ENCODE results near the gene LRCH4. TPM values are rescaled to one million over a fixed set of nuclear protein-coding genes. Genes with fewer than 3 reads are reported as not detected.

Gene LRCH4
- total RNA-seq, 2 experiments from 2014 or later: 39.2 to 72.0 TPM

DNA sequence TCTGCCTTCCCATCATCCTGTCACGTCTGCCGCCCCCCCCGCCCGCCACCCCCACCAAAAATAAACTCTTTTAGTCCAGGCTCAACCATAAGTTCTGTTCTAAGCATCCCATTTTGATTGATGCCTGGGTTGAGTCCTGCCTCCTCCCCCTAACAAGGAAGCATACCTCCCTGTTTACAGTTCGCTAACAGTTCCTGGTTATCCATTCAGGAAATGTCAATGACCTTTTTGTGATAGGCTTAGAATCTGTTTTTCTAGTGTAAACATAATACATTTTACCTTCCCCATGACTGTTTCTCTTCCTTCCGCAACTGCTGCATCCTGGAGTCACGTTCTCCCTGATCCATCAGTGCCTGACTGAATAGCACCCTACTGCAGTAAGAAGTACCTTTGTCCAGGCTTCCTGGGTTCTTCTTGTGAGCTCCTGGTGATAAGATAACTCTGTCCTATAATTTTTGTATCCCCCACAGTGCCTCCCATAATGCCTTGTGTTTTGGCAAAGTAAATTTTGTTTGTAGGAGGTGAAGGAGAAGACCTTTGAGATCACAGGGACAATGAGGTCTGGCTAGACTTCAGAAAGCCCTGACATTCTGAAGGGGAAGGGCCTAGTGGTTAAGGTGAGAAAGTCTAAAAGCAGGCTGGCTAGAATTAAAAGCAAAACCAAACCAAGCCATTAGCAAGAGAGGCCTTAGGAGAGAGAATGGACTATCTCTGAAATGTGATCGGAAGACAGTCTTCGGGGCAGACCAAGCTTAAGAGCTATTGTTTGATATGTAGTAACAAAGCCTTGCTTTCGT is 39.6 kb downstream of the LRCH4 start:
- no peak for DNase-seq (ENCODE audit: low spot score)
- POLR2A ChIA-PET: interaction anchor here (0.6 to 1.8 kb wide), 5 partner anchors 40 to 279 kb away, joined by 3 to 6 read pairs (median 3); partner anchors contain the start of genes FBXO24, LRCH4 and MOSPD3
- Histone ChIP-seq H3K9me3 (ENCODE audit: low read length) (no peaks in the 10 kb centered on the region), H3K79me2 (ENCODE audit: insufficient read depth, low read depth, low read length) (peaks cover 46% of the 10 kb centered on the region; the same call in 1 of the 2 replicates), H4K20me1 (ENCODE audit: insufficient read depth, low read length) (no peaks in the 10 kb centered on the region), H3K36me3 (ENCODE audit: insufficient read depth, low read length) (peaks cover 13% of the 10 kb centered on the region), H3K27ac (ENCODE audit: low read depth, low read length, poor library complexity, severe bottlenecking) (peak overlapping the region; percentile 46), H3K4me3 (ENCODE audit: low read depth, low read length, poor library complexity, severe bottlenecking) (no peak overlapping the region), H3K4me1 (ENCODE audit: insufficient read depth, low read length, poor library complexity, severe bottlenecking) (peaks cover 93% of the 10 kb centered on the region), H2AFZ (ENCODE audit: low read length) (peak overlapping the region; percentile 77; the same call in 1 of the 2 replicates), H3K4me2 (ENCODE audit: low read length) (peak overlapping the region; percentile 65), H3K9me2 (ENCODE audit: insufficient read depth, low read length) (no peaks in the 10 kb centered on the region)
- no TSS peak for BruUV-seq (replicated peaks)
- TF ChIP-seq CTCF (conservative IDR thresholded peaks at IDR 0.05; ENCODE audit: low read length) (no peak), EZH2phosphoT487 (IDR thresholded peaks at IDR 0.05; ENCODE audit: borderline replicate concordance, low read depth, low read length) (no peak)
- CTCF ChIA-PET (ENCODE audit: unreplicated experiment): no interaction called here
- intact Hi-C loops (cut with micrococcal nuclease; ENCODE audit: unreplicated experiment): no loop called here

GRCh38 chr7:100545360-100546128 is 40.4 kb downstream of the LRCH4 start:
- H3K4me3 ChIP-seq (ENCODE audit: low read depth, low read length, poor library complexity, severe bottlenecking): peak overlapping the region; percentile 22
- H3K9me2 ChIP-seq (ENCODE audit: insufficient read depth, low read length): no peaks in the 10 kb centered on the region
- DNase-seq (ENCODE audit: low spot score): peak; percentile 50
- H4K20me1 ChIP-seq (ENCODE audit: insufficient read depth, low read length): no peaks in the 10 kb centered on the region
- no peaks in the 10 kb centered on the region for H3K9me3 ChIP-seq (ENCODE audit: low read length)
- ChIA-PET CTCF (ENCODE audit: unreplicated experiment) (no interaction called here), POLR2A (interaction anchor here (0.9 to 1.8 kb wide), 6 partner anchors 10 to 323 kb away, joined by 3 to 5 read pairs (median 3); partner anchors contain the start of genes FBXO24, LRCH4 and MOSPD3)
- TF ChIP-seq EZH2phosphoT487 (IDR thresholded peaks at IDR 0.05; ENCODE audit: borderline replicate concordance, low read depth, low read length) (no peak), CTCF (conservative IDR thresholded peaks at IDR 0.05; ENCODE audit: low read length) (0 out of 2 replicates have a peak, but pooled peaks have one; percentile 26)
- no TSS peak for BruUV-seq (replicated peaks)
- peaks cover 52% of the 10 kb centered on the region; the same call in 1 of the 2 replicates for H3K79me2 ChIP-seq (ENCODE audit: insufficient read depth, low read depth, low read length)
- peak overlapping the region; percentile 46 for H3K27ac ChIP-seq (ENCODE audit: low read depth, low read length, poor library complexity, severe bottlenecking)
- peaks cover 96% of the 10 kb centered on the region for H3K4me1 ChIP-seq (ENCODE audit: insufficient read depth, low read length, poor library complexity, severe bottlenecking)
- H2AFZ ChIP-seq (ENCODE audit: low read length): peak overlapping the region; percentile 77
- peaks cover 11% of the 10 kb centered on the region for H3K36me3 ChIP-seq (ENCODE audit: insufficient read depth, low read length)
- intact Hi-C loops (cut with micrococcal nuclease; ENCODE audit: unreplicated experiment): no loop called here
- peak overlapping the region; percentile 65 for H3K4me2 ChIP-seq (ENCODE audit: low read length)
